Endothelial cell of umbilical vein (primary cell): Measurements from ENCODE around the gene CLIC3.

ENCODE experiments used
- EZH2 ChIP-seq: IDR thresholded peaks from 2 replicates; pipeline ENCODE4 v1.6.1; 2012; ENCODE audit warnings: borderline replicate concordance, low read depth, mild to moderate bottlenecking, moderate library complexity, low read length, inconsistent platforms; ENCODE audit not compliant: severe bottlenecking
- JUN ChIP-seq: IDR thresholded peaks from 2 replicates; pipeline ENCODE4 v1.6.1; 2011; ENCODE audit warnings: borderline replicate concordance, low read depth; ENCODE audit not compliant: insufficient read length, insufficient read depth
- POLR2A ChIP-seq: IDR thresholded peaks from 2 replicates; pipeline ENCODE4 v1.6.1; 2012; ENCODE audit warnings: low read depth, mild to moderate bottlenecking, control low read depth, low read length
- POLR2AphosphoS5 ChIP-seq: IDR thresholded peaks from 2 replicates; pipeline ENCODE4 v1.6.1; 2012; ENCODE audit warnings: low read depth, mild to moderate bottlenecking, control low read depth, low read length, moderate library complexity; ENCODE audit not compliant: insufficient read depth
- TF ChIP-seq, protein P1 (sequence below), 2 donors: IDR thresholded peaks; 1 replicate in 1 of 2; 2 replicates in 1 of 2; pipeline ENCODE4 v1.5.1; 2011; ENCODE audit warnings: low read length in 2 of 2, mild to moderate bottlenecking in 2 of 2, moderate library complexity in 2 of 2, control low read depth in 1 of 2, inconsistent platforms in 1 of 2, low read depth in 1 of 2; ENCODE audit not compliant: insufficient read depth in 1 of 2; ENCODE audit errors: extremely low read depth in 1 of 2

GRCh38 chr9:136960212-136960937, 36.0 kb downstream of the CLIC3 start:
- TF ChIP-seq EZH2: no peak
- TF ChIP-seq, protein P1, sequence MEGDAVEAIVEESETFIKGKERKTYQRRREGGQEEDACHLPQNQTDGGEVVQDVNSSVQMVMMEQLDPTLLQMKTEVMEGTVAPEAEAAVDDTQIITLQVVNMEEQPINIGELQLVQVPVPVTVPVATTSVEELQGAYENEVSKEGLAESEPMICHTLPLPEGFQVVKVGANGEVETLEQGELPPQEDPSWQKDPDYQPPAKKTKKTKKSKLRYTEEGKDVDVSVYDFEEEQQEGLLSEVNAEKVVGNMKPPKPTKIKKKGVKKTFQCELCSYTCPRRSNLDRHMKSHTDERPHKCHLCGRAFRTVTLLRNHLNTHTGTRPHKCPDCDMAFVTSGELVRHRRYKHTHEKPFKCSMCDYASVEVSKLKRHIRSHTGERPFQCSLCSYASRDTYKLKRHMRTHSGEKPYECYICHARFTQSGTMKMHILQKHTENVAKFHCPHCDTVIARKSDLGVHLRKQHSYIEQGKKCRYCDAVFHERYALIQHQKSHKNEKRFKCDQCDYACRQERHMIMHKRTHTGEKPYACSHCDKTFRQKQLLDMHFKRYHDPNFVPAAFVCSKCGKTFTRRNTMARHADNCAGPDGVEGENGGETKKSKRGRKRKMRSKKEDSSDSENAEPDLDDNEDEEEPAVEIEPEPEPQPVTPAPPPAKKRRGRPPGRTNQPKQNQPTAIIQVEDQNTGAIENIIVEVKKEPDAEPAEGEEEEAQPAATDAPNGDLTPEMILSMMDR (IDR thresholded peaks at IDR 0.05; ENCODE audit: extremely low read depth in 1 of 2, insufficient read depth in 1 of 2, low read depth in 1 of 2, low read length in 2 of 2): no peak
- no peak for TF ChIP-seq POLR2AphosphoS5
- TF ChIP-seq POLR2A: no peak
- TF ChIP-seq JUN: no peak
